MM.1S (cell line): ENCODE data around the gene SLC24A3.

Experiments used
- DNase-seq: peaks from one replicate; pipeline ENCODE4 v3.0.0-alpha.2; 2015
- H2AFZ ChIP-seq: fragments of 300-600 bp; sonication (generic); 2 replicates; pipeline ENCODE4 v1.6.0; 2016; ENCODE audit warnings: antibody characterized with exemption, low read length
- H3F3A ChIP-seq: fragments of 300-600 bp; sonication (generic); 2 replicates; pipeline ENCODE4 v1.6.1; 2016; ENCODE audit warnings: mild to moderate bottlenecking, antibody characterized with exemption, low read length, moderate library complexity, mixed read lengths; ENCODE audit not compliant: insufficient read depth
- H3K27ac ChIP-seq: fragments of 300-600 bp; sonication (generic); 2 replicates; pipeline ENCODE4 v1.5.1; 2016; ENCODE audit warnings: mild to moderate bottlenecking, low read length
- H3K27me3 ChIP-seq: fragments of 300-600 bp; sonication (generic); replicated peaks from 2 replicates; pipeline ENCODE4 v1.6.0; 2016; ENCODE audit warnings: low read length; ENCODE audit not compliant: insufficient read depth
- H3K36me3 ChIP-seq: fragments of 300-600 bp; sonication (generic); replicated peaks from 2 replicates; pipeline ENCODE4 v1.6.1; 2016; ENCODE audit warnings: mild to moderate bottlenecking, low read length, mixed read lengths; ENCODE audit not compliant: insufficient read depth
- H3K4me1 ChIP-seq: fragments of 300-600 bp; sonication (generic); 2 replicates; pipeline ENCODE4 v1.6.1; 2016; ENCODE audit warnings: low read length, mixed read lengths
- H3K4me2 ChIP-seq: fragments of 300-600 bp; sonication (generic); 2 replicates; pipeline ENCODE4 v1.6.0; 2016; ENCODE audit warnings: low read depth, low read length
- H3K4me3 ChIP-seq: fragments of 300-600 bp; sonication (generic); 2 replicates; pipeline ENCODE4 v1.5.1; 2016; ENCODE audit warnings: low read length, mixed read lengths
- H3K79me2 ChIP-seq: fragments of 300-600 bp; sonication (generic); 2 replicates; pipeline ENCODE4 v1.6.1; 2016; ENCODE audit warnings: mixed run types, low read length, mixed read lengths
- H3K9ac ChIP-seq: fragments of 300-600 bp; sonication (generic); 2 replicates; pipeline ENCODE4 v1.6.1; 2016; ENCODE audit warnings: low read length, mixed read lengths
- H3K9me2 ChIP-seq: fragments of 300-600 bp; sonication (generic); replicated peaks from 2 replicates; pipeline ENCODE4 v1.6.1; 2016; ENCODE audit warnings: mild to moderate bottlenecking, low read length, mixed read lengths; ENCODE audit not compliant: insufficient read depth
- H3K9me3 ChIP-seq: fragments of 300-600 bp; sonication (generic); replicated peaks from 2 replicates; pipeline ENCODE4 v1.6.1; 2016; ENCODE audit warnings: mild to moderate bottlenecking, low read length, mixed read lengths; ENCODE audit not compliant: insufficient read depth
- H4K20me1 ChIP-seq: fragments of 300-600 bp; sonication (generic); 2 replicates; pipeline ENCODE4 v1.6.1; 2016; ENCODE audit warnings: mild to moderate bottlenecking, low read length, moderate library complexity, mixed read lengths; ENCODE audit not compliant: insufficient read depth
- EZH2 ChIP-seq: fragments of 300-600 bp; sonication (generic); optimal IDR thresholded peaks from 2 replicates; pipeline ENCODE3; 2017; ENCODE audit warnings: low read depth, mild to moderate bottlenecking, antibody characterized with exemption, low read length, mixed read lengths
- EZH2phosphoT487 ChIP-seq: fragments of 300-600 bp; sonication (generic); IDR thresholded peaks from 2 replicates; pipeline ENCODE4 v1.6.1; 2018; ENCODE audit warnings: antibody characterized with exemption, low read length
- TF ChIP-seq, protein P1 (sequence below): fragments of 300-600 bp; sonication (generic); IDR thresholded peaks from 2 replicates; pipeline ENCODE4 v1.5.1; 2016; ENCODE audit warnings: antibody characterized with exemption, low read length, mixed read lengths

The SLC24A3 gene

DNA sequence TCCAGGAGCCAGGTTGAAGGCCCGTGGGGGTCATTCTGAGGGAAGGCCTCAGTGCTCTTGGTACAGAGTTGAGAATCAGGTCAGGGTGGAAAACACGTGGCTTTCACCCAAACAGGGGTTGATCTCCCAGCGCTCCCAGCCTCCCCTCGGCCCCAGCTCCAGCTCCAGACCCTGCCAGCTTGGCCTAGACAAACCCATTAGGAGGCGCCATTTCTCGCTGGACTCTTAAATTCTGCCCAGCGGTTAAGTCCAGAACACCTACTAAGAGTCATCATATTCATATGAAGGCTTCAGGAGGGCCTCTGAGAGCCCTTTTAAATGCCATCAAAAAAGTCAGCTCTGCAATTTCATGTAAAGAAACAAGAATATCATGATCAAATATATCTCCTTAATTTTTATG is 387.6 kb downstream of the SLC24A3 start:
- Histone ChIP-seq H3K9ac (no peak overlapping the region), H2AFZ (no peak overlapping the region), H3K79me2 (no peaks in the 10 kb centered on the region), H3K27me3 (no peaks in the 10 kb centered on the region), H3K4me1 (peaks cover 29% of the 10 kb centered on the region), H3K9me3 (no peaks in the 10 kb centered on the region), H3K9me2 (no peaks in the 10 kb centered on the region), H3K36me3 (no peaks in the 10 kb centered on the region), H3K4me3 (no peak overlapping the region), H3K4me2 (no peak overlapping the region), H4K20me1 (no peaks in the 10 kb centered on the region), H3F3A (peaks cover 14% of the 10 kb centered on the region), H3K27ac (no peak overlapping the region)
- TF ChIP-seq EZH2phosphoT487 (no peak), EZH2 (no peak)
- TF ChIP-seq, protein P1, sequence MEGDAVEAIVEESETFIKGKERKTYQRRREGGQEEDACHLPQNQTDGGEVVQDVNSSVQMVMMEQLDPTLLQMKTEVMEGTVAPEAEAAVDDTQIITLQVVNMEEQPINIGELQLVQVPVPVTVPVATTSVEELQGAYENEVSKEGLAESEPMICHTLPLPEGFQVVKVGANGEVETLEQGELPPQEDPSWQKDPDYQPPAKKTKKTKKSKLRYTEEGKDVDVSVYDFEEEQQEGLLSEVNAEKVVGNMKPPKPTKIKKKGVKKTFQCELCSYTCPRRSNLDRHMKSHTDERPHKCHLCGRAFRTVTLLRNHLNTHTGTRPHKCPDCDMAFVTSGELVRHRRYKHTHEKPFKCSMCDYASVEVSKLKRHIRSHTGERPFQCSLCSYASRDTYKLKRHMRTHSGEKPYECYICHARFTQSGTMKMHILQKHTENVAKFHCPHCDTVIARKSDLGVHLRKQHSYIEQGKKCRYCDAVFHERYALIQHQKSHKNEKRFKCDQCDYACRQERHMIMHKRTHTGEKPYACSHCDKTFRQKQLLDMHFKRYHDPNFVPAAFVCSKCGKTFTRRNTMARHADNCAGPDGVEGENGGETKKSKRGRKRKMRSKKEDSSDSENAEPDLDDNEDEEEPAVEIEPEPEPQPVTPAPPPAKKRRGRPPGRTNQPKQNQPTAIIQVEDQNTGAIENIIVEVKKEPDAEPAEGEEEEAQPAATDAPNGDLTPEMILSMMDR = no peak
- no peak for DNase-seq

DNA sequence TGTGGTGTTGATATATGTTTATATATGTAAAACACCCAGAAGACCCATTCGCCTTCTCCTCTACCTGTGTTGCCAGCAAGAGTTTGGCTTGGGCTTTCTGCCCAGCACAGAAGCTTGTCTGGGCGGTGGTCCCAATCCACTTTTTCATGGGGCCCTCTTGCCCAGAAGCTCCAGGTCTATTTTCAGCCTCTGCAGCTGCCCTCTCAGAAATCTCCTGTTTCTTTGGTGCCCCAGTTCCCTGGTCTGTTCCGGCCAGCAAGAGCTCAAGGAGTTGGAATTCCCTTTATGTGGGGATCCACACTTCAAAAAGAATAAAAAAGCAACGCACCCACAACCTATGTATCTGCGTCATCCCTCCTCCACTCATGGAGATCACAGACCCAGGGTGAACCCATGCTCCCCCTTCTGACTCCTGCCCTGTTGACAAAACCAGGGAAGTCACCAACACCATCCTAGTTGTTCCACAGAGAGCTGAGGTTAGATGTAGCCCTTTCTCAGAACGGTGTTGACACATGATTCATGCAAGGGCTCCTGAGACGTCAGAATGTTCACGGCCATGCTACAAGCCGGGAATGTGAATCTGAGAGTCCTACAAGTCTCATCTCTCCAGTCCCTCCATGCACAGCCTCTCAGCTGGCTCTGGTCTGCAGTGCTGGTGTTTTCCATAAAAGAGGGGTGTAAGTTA is 388.8 kb downstream of the SLC24A3 start:
- no peaks in the 10 kb centered on the region for H3K9me2 ChIP-seq
- no peak overlapping the region for H2AFZ ChIP-seq
- H3K9me3 ChIP-seq = no peaks in the 10 kb centered on the region
- H3K4me3 ChIP-seq = no peak overlapping the region
- peaks cover 29% of the 10 kb centered on the region for H3K4me1 ChIP-seq
- TF ChIP-seq EZH2phosphoT487 (no peak), EZH2 (no peak)
- TF ChIP-seq, protein P1 = no peak
- no peak for DNase-seq
- no peak overlapping the region for H3K27ac ChIP-seq
- H3K79me2 ChIP-seq = no peaks in the 10 kb centered on the region
- no peak overlapping the region for H3K4me2 ChIP-seq
- no peaks in the 10 kb centered on the region for H3K27me3 ChIP-seq
- peaks cover 14% of the 10 kb centered on the region for H3F3A ChIP-seq
- H4K20me1 ChIP-seq = no peaks in the 10 kb centered on the region
- no peak overlapping the region for H3K9ac ChIP-seq
- H3K36me3 ChIP-seq = no peaks in the 10 kb centered on the region

- peak overlapping the region; percentile 36; the same call in 1 of the 2 replicates for H3K27ac ChIP-seq
- no peaks in the 10 kb centered on the region for H3K36me3 ChIP-seq
- H3K9me3 ChIP-seq = no peaks in the 10 kb centered on the region
- no peaks in the 10 kb centered on the region for H4K20me1 ChIP-seq
- H3K4me1 ChIP-seq = peaks cover 29% of the 10 kb centered on the region
- H2AFZ ChIP-seq = peak overlapping the region; percentile 6; the same call in 1 of the 2 replicates
- no peaks in the 10 kb centered on the region for H3K79me2 ChIP-seq
- no peaks in the 10 kb centered on the region for H3K27me3 ChIP-seq
- peaks cover 14% of the 10 kb centered on the region for H3F3A ChIP-seq
- no peak overlapping the region for H3K4me3 ChIP-seq
- H3K9ac ChIP-seq = no peak overlapping the region
- TF ChIP-seq, protein P1 = 0 out of 2 replicates have a peak, but pooled peaks have one; percentile 7
- TF ChIP-seq EZH2phosphoT487 = no peak
- TF ChIP-seq EZH2 = no peak
- peak; percentile 44 for DNase-seq
- H3K4me2 ChIP-seq = peak overlapping the region; percentile 62
- H3K9me2 ChIP-seq = no peaks in the 10 kb centered on the region
Observed at GRCh38 chr20:19602675-19603375, 390.4 kb downstream of the SLC24A3 start.
